H9 (cell line): Measurements from ENCODE around the gene FOXD2. TPM values are rescaled to one million over a fixed set of nuclear protein-coding genes. Genes with fewer than 3 reads are reported as not detected.

Experiments
- DNase-seq: peaks from one replicate; pipeline ENCODE4 v3.0.0-alpha.2; 2017
- H2AFZ ChIP-seq: one replicate; pipeline ENCODE4 v1.6.1; 2013; ENCODE audit warnings: mild to moderate bottlenecking, low read length, control low read depth, moderate library complexity
- H2AK5ac ChIP-seq: 2 replicates; pipeline ENCODE4 v1.6.1; 2013; ENCODE audit warnings: low read length, control low read depth, mixed read lengths; ENCODE audit not compliant: insufficient read length
- H2BK120ac ChIP-seq: one replicate; pipeline ENCODE4 v1.6.1; 2013; ENCODE audit warnings: low read depth, mild to moderate bottlenecking, low read length, control low read depth, inconsistent platforms; ENCODE audit not compliant: poor library complexity, severe bottlenecking
- H2BK12ac ChIP-seq: 2 replicates; pipeline ENCODE4 v1.6.1; 2013; ENCODE audit warnings: low read length, control low read depth, mixed read lengths, low read depth; ENCODE audit not compliant: insufficient read length
- H2BK15ac ChIP-seq: 2 replicates; pipeline ENCODE4 v1.6.1; 2013; ENCODE audit warnings: low read depth, low read length, control low read depth
- H2BK20ac ChIP-seq: one replicate; pipeline ENCODE4 v1.6.1; 2013; ENCODE audit warnings: low read depth, mild to moderate bottlenecking, low read length, control low read depth, inconsistent platforms; ENCODE audit not compliant: poor library complexity, severe bottlenecking
- H2BK5ac ChIP-seq: 2 replicates; pipeline ENCODE4 v1.6.1; 2013; ENCODE audit warnings: low read length, control low read depth, mixed read lengths; ENCODE audit not compliant: insufficient read length
- H3K14ac ChIP-seq: 2 replicates; pipeline ENCODE4 v1.6.1; 2013; ENCODE audit warnings: low read length, control low read depth; ENCODE audit not compliant: insufficient read depth
- H3K18ac ChIP-seq: 2 replicates; pipeline ENCODE4 v1.6.1; 2013; ENCODE audit warnings: low read depth, mild to moderate bottlenecking, mixed read lengths, low read length, control low read depth; ENCODE audit not compliant: insufficient read length
- H3K23ac ChIP-seq: 2 replicates; pipeline ENCODE4 v1.6.1; 2013; ENCODE audit warnings: low read length, control low read depth, mixed read lengths, low read depth; ENCODE audit not compliant: insufficient read length
- H3K23me2 ChIP-seq: 2 replicates; pipeline ENCODE4 v1.6.1; 2013; ENCODE audit warnings: low read depth, mild to moderate bottlenecking, mixed read lengths, low read length, control low read depth; ENCODE audit not compliant: insufficient read length, poor library complexity, severe bottlenecking
- H3K27ac ChIP-seq: 2 replicates; pipeline ENCODE4 v1.5.1; 2013; ENCODE audit warnings: low read length, control low read depth, mixed read lengths, low read depth; ENCODE audit not compliant: insufficient read length
- H3K27me3 ChIP-seq: 2 replicates; pipeline ENCODE4 v1.6.1; 2013; ENCODE audit warnings: low read length, control low read depth, inconsistent platforms; ENCODE audit not compliant: insufficient read depth
- H3K4ac ChIP-seq: 2 replicates; pipeline ENCODE4 v1.6.1; 2013; ENCODE audit warnings: low read depth, mild to moderate bottlenecking, control low read depth, inconsistent platforms, low read length, moderate library complexity
- H3K4me1 ChIP-seq: 2 replicates; pipeline ENCODE4 v1.6.1; 2013; ENCODE audit warnings: low read length, control low read depth, inconsistent platforms; ENCODE audit not compliant: insufficient read depth
- H3K4me2 ChIP-seq: 2 replicates; pipeline ENCODE4 v1.6.1; 2013; ENCODE audit warnings: low read length, control low read depth, mixed read lengths; ENCODE audit not compliant: insufficient read length, insufficient read depth
- H3K56ac ChIP-seq: 2 replicates; pipeline ENCODE4 v1.6.1; 2013; ENCODE audit warnings: low read depth, mild to moderate bottlenecking, mixed read lengths, low read length, control low read depth; ENCODE audit not compliant: insufficient read length
- H3K79me1 ChIP-seq: 2 replicates; pipeline ENCODE4 v1.6.1; 2013; ENCODE audit warnings: low read depth, mild to moderate bottlenecking, moderate library complexity, low read length, control low read depth, inconsistent platforms; ENCODE audit not compliant: insufficient read depth, poor library complexity, severe bottlenecking
- H3K79me2 ChIP-seq: 2 replicates; pipeline ENCODE4 v1.6.1; 2013; ENCODE audit warnings: low read length, control low read depth, inconsistent platforms; ENCODE audit not compliant: insufficient read depth
- H3K9ac ChIP-seq: 2 replicates; pipeline ENCODE4 v1.6.1; 2013; ENCODE audit warnings: low read length, control low read depth, mixed read lengths; ENCODE audit not compliant: insufficient read length; ENCODE audit errors: extremely low read depth
- H3K9me3 ChIP-seq: one replicate; pipeline ENCODE4 v1.6.1; 2013; ENCODE audit warnings: low read depth, low read length, inconsistent platforms; ENCODE audit not compliant: control insufficient read depth
- H3T11ph ChIP-seq: one replicate; pipeline ENCODE4 v1.6.1; 2013; ENCODE audit warnings: mild to moderate bottlenecking, low read length, control low read depth, inconsistent platforms
- H4K20me1 ChIP-seq: one replicate; pipeline ENCODE4 v1.6.1; 2013; ENCODE audit not compliant: control insufficient read depth, insufficient read length, insufficient read depth
- H4K5ac ChIP-seq: 2 replicates; pipeline ENCODE4 v1.6.1; 2013; ENCODE audit warnings: low read depth, mild to moderate bottlenecking, mixed read lengths, low read length, control low read depth; ENCODE audit not compliant: insufficient read length
- H4K8ac ChIP-seq: replicated peaks from 2 replicates; pipeline ENCODE4 v1.6.1; 2013; ENCODE audit warnings: low read length, control low read depth, mixed read lengths, low read depth; ENCODE audit not compliant: insufficient read length
- H4K91ac ChIP-seq: 2 replicates; pipeline ENCODE4 v1.6.1; 2013; ENCODE audit warnings: low read depth, mild to moderate bottlenecking, moderate library complexity, mixed read lengths, low read length, control low read depth; ENCODE audit not compliant: insufficient read length
- H3K27ac Mint-ChIP-seq, 3 experiments: 2 replicates in 2 of 3; 3 replicates in 1 of 3; pipeline ENCODE4 v1.8.0; 2020 to 2021; ENCODE audit warnings: mixed read lengths in 3 of 3, mild to moderate bottlenecking in 1 of 3, moderate library complexity in 1 of 3
- H3K27me3 Mint-ChIP-seq: 2 replicates; pipeline ENCODE4 v1.8.0; 2021; ENCODE audit warnings: low read depth, mild to moderate bottlenecking, moderate library complexity, mixed read lengths
- H3K36me3 Mint-ChIP-seq, 3 experiments: 2 replicates in 2 of 3; 3 replicates in 1 of 3; pipeline ENCODE4 v1.8.0; 2020 to 2021; ENCODE audit warnings: low read depth in 3 of 3, mixed read lengths in 3 of 3; ENCODE audit not compliant: insufficient read depth in 1 of 3
- H3K4me1 Mint-ChIP-seq, 2 experiments: 2 replicates each; pipeline ENCODE4 v1.8.0; 2020; ENCODE audit warnings: mixed read lengths in 2 of 2
- H3K4me3 Mint-ChIP-seq, 2 experiments: 2 replicates in 1 of 2; 3 replicates in 1 of 2; pipeline ENCODE4 v1.8.0; 2020 to 2021; ENCODE audit warnings: mild to moderate bottlenecking in 2 of 2, mixed read lengths in 2 of 2, moderate library complexity in 1 of 2
- H3K9me3 Mint-ChIP-seq, 2 experiments: 2 replicates in 1 of 2; 3 replicates in 1 of 2; pipeline ENCODE4 v1.8.0; 2020; ENCODE audit warnings: mild to moderate bottlenecking in 2 of 2, mixed read lengths in 2 of 2, moderate library complexity in 1 of 2
- CTCF ChIP-seq: fragments of 200-600 bp; sonication (generic); conservative IDR thresholded peaks from 3 replicates; pipeline ENCODE4 v1.8.0; 2021; ENCODE audit warnings: antibody characterized with exemption, mild to moderate bottlenecking
- WGBS: extraction: QIAGEN DNeasy Blood & Tissue Kit; methylation state at CpG from one replicate; pipeline ENCODE4 v1.1.7; 2013; ENCODE audit warnings: missing lambda C conversion rate, low lambda C conversion rate, mixed read lengths; ENCODE audit not compliant: insufficient read length; ENCODE audit errors: extremely low coverage; 5-methylcytosine and 5-hydroxymethylcytosine counted together
- total RNA-seq: library from RNA; stranded (reverse); gene quantifications from 2 replicates; pipeline ENCODE4 v1.2.1, GENCODE V29; 2021

FOXD2 gene
- total RNA-seq, 1 experiment from 2014 or later = not detected

GRCh38 chr1:47436304-47436978 lies 1.4 kb upstream of the FOXD2 start:
- peaks cover 7% of the 10 kb centered on the region for H3K23me2 ChIP-seq
- H2BK12ac ChIP-seq = no peak overlapping the region
- peak; percentile 90 for DNase-seq
- no peak overlapping the region for H3K14ac ChIP-seq
- Mint-ChIP-seq H3K27me3 (peaks cover 65% of the 10 kb centered on the region), H3K9me3 (peaks cover 0 to 7% of the 10 kb centered on the region in 2 experiments; a peak in 1 of 5 replicates), H3K4me1 (peaks cover 32 to 37% of the 10 kb centered on the region in 2 experiments), H3K27ac (no peak overlapping the region), H3K36me3 (no peaks in the 10 kb centered on the region; a peak in 1 of 7 replicates), H3K4me3 (peak overlapping the region; percentile 59 to 84)
- H4K20me1 ChIP-seq = no peaks in the 10 kb centered on the region
- H3K27me3 ChIP-seq = peaks cover 82% of the 10 kb centered on the region
- H2BK120ac ChIP-seq = no peak overlapping the region
- H3K4me2 ChIP-seq = peak overlapping the region; percentile 57
- H2BK15ac ChIP-seq = no peak overlapping the region
- no peak overlapping the region for H3K23ac ChIP-seq
- no peaks in the 10 kb centered on the region for H3K79me2 ChIP-seq
- no peak overlapping the region for H2BK20ac ChIP-seq
- no peak overlapping the region for H3T11ph ChIP-seq
- no CpG with 5 or more reads among the region's 23 CpGs for WGBS
- no peaks in the 10 kb centered on the region for H3K4me1 ChIP-seq
- H4K91ac ChIP-seq = no peak overlapping the region
- H3K56ac ChIP-seq = no peak overlapping the region
- no peaks in the 10 kb centered on the region for H3K9me3 ChIP-seq
- peak; percentile 92 for TF ChIP-seq CTCF
- H3K9ac ChIP-seq = no peak overlapping the region
- no peak overlapping the region for H4K8ac ChIP-seq
- no peak overlapping the region for H3K18ac ChIP-seq
- no peak overlapping the region for H4K5ac ChIP-seq
- H2AK5ac ChIP-seq = no peak overlapping the region
- H3K79me1 ChIP-seq = no peaks in the 10 kb centered on the region
- H3K4ac ChIP-seq = no peak overlapping the region
- no peak overlapping the region for H2AFZ ChIP-seq
- no peak overlapping the region for H2BK5ac ChIP-seq
- H3K27ac ChIP-seq = no peak overlapping the region
